Ascending aorta (tissue), 2 donors: ENCODE measurements around the gene SULT1A1. TPM values are rescaled to one million over a fixed set of nuclear protein-coding genes. Genes with fewer than 3 reads are reported as not detected.

ENCODE experiments used
- DNase-seq, 2 donors: peaks; one replicate each; pipeline ENCODE4 v3.0.0-alpha.2; 2019; ENCODE audit warnings: low spot score in 2 of 2
- H3K27ac ChIP-seq, 2 donors: fragments of 200-600 bp; sonication (generic); one replicate each; pipeline ENCODE4 v1.5.1; 2016 to 2017; ENCODE audit warnings: mild to moderate bottlenecking in 1 of 2
- H3K27me3 ChIP-seq: fragments of 200-600 bp; sonication (generic); one replicate; pipeline ENCODE4 v1.5.1; 2017
- H3K36me3 ChIP-seq, 2 donors: fragments of 200-600 bp; sonication (generic); one replicate each; pipeline ENCODE4 v1.5.1; 2016
- H3K4me1 ChIP-seq, 2 donors: fragments of 200-600 bp; sonication (generic); one replicate each; pipeline ENCODE4 v1.5.1; 2016 to 2017; ENCODE audit warnings: mild to moderate bottlenecking in 1 of 2
- H3K4me3 ChIP-seq, 2 donors: fragments of 200-600 bp; sonication (generic); one replicate each; pipeline ENCODE4 v1.5.1; 2016 to 2017; ENCODE audit warnings: mild to moderate bottlenecking in 1 of 2
- H3K9me3 ChIP-seq, 2 donors: fragments of 200-600 bp; sonication (generic); one replicate each; pipeline ENCODE4 v1.5.1; 2016
- intact Hi-C: fragments of 100-400 bp; cut with DNase I; formaldehyde crosslinking; loops from one replicate; pipeline ENCODE4 v1.15.1; 2023
- total RNA-seq: library from RNA; depleted of rRNA; stranded (reverse); fragments of >200 nt; gene quantifications from one replicate; pipeline ENCODE4 v1.1.0, GENCODE V29; 2016
- TF ChIP-seq, protein P1 (sequence below), 3 experiments: fragments of 200-600 bp in 2 of 3; fragments of 450-650 bp in 1 of 3; sonication (generic) in 2 of 3; IDR thresholded peaks; one replicate each; pipeline ENCODE4 v1.5.1; 2016 to 2019; ENCODE audit warnings: antibody characterized with exemption in 3 of 3, mild to moderate bottlenecking in 1 of 3, moderate library complexity in 1 of 3

Gene SULT1A1
- total RNA-seq, 1 donor from 2014 or later: 46.2 TPM

DNA sequence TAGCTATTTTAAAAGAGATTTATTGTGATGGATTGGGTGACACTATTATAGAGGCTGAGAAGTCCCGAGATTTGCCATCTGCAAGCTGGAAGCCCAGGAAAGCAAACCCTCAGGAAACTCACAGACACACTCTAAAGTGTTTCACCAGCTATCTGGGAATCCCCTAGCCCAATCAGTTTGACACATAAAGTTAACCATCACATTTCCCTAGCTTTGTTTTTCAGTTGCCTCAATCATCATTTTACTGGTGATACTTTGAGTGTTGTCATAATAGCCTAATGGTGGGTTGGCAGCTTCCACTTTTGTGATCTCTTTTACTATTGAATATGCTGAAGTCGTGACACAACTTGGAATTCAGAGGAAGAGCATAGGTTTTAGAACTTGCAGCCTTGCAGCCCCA lies 54.3 kb downstream of the SULT1A1 start:
- Histone ChIP-seq H3K27me3 (no peaks in the 10 kb centered on the region), H3K4me1 (peaks cover 0 to 7% of the 10 kb centered on the region in 2 donors), H3K9me3 (no peaks in the 10 kb centered on the region), H3K4me3 (no peak overlapping the region), H3K36me3 (peaks cover 17 to 19% of the 10 kb centered on the region in 2 donors), H3K27ac (no peak overlapping the region)
- TF ChIP-seq, protein P1, sequence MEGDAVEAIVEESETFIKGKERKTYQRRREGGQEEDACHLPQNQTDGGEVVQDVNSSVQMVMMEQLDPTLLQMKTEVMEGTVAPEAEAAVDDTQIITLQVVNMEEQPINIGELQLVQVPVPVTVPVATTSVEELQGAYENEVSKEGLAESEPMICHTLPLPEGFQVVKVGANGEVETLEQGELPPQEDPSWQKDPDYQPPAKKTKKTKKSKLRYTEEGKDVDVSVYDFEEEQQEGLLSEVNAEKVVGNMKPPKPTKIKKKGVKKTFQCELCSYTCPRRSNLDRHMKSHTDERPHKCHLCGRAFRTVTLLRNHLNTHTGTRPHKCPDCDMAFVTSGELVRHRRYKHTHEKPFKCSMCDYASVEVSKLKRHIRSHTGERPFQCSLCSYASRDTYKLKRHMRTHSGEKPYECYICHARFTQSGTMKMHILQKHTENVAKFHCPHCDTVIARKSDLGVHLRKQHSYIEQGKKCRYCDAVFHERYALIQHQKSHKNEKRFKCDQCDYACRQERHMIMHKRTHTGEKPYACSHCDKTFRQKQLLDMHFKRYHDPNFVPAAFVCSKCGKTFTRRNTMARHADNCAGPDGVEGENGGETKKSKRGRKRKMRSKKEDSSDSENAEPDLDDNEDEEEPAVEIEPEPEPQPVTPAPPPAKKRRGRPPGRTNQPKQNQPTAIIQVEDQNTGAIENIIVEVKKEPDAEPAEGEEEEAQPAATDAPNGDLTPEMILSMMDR (IDR thresholded peaks at IDR 0.05): no peak
- intact Hi-C loops: loop anchor here (10.0 kb wide), 3 partner anchors 289 to 1351 kb away; partner anchors contain the start of genes KDM8, SPNS1 and TUFM
- no peak for DNase-seq

Other genes starting within 250 kb of the SULT1A1 start
- 1.7 TPM for gene NPIPB6, start 246.5 kb downstream of the SULT1A1 start, total RNA-seq
- gene EIF3CL, start 206.2 kb downstream of the SULT1A1 start, total RNA-seq: 200 TPM
- gene NPIPB7, start 137.7 kb downstream of the SULT1A1 start, total RNA-seq: not detected
- gene CLN3, start 118.0 kb downstream of the SULT1A1 start, total RNA-seq: 16.1 TPM
- gene APOBR, start 115.4 kb downstream of the SULT1A1 start, total RNA-seq: 1.2 TPM
- not detected for gene IL27, start 103.2 kb downstream of the SULT1A1 start, total RNA-seq
- 290 TPM for gene NUPR1, start 71.1 kb downstream of the SULT1A1 start, total RNA-seq
- 14.0 TPM for gene SGF29, start 56.1 kb downstream of the SULT1A1 start, total RNA-seq
- gene SULT1A2, start 13.0 kb downstream of the SULT1A1 start, total RNA-seq: 4.3 TPM
- not detected for gene NPIPB8, start 28.0 kb upstream of the SULT1A1 start, total RNA-seq
- 356 TPM for gene EIF3C, start 101.4 kb upstream of the SULT1A1 start, total RNA-seq
- gene NPIPB9, start 141.7 kb upstream of the SULT1A1 start, total RNA-seq: not detected
- 169 TPM for gene ATXN2L, start 213.0 kb upstream of the SULT1A1 start, total RNA-seq
- gene TUFM, start 236.3 kb upstream of the SULT1A1 start, total RNA-seq: 92.5 TPM